BLaER1 (cell line): ENCODE measurements around the gene TMEFF1.
"Not testable (repeated sequence)": the region's sequence is repeated elsewhere in the genome, so short reads cannot be mapped to it uniquely, and the experiment has no call there.

ENCODE experiments used
- H3K27ac ChIP-seq: shearing (Covaris generic); formaldehyde crosslinking; 2 replicates; pipeline ENCODE4 v1.8.1; 2022
- H3K27me3 ChIP-seq: shearing (Covaris generic); formaldehyde crosslinking; 2 replicates; pipeline ENCODE4 v1.8.1; 2022
- H3K36me3 ChIP-seq: shearing (Covaris generic); formaldehyde crosslinking; 2 replicates; pipeline ENCODE4 v1.8.1; 2022
- H3K4me1 ChIP-seq: shearing (Covaris generic); formaldehyde crosslinking; 2 replicates; pipeline ENCODE4 v1.8.1; 2022
- H3K4me2 ChIP-seq: shearing (Covaris generic); formaldehyde crosslinking; 2 replicates; pipeline ENCODE4 v1.8.1; 2022
- H3K4me3 ChIP-seq: shearing (Covaris generic); formaldehyde crosslinking; 2 replicates; pipeline ENCODE4 v1.8.1; 2022
- H3K9ac ChIP-seq: shearing (Covaris generic); formaldehyde crosslinking; 2 replicates; pipeline ENCODE4 v1.8.1; 2022
- H3K9me3 ChIP-seq: shearing (Covaris generic); formaldehyde crosslinking; 2 replicates; pipeline ENCODE4 v1.8.1; 2022
- H4K20me1 ChIP-seq: shearing (Covaris generic); formaldehyde crosslinking; 2 replicates; pipeline ENCODE4 v1.8.1; 2022
- Cebpa-rat ChIP-seq: shearing (Covaris generic); IDR thresholded peaks from 2 replicates; pipeline ENCODE4 v1.8.1; 2022

The TMEFF1 gene

GRCh38 chr9:100432736-100433135 is 40.2 kb upstream of the TMEFF1 start:
- H3K4me1 ChIP-seq, result peaks cover 19% of the 10 kb centered on the region
- H4K20me1 ChIP-seq, result peaks cover 54% of the 10 kb centered on the region
- no peak overlapping the region for H3K4me2 ChIP-seq
- no peak overlapping the region for H3K9ac ChIP-seq
- H3K27ac ChIP-seq, result no peak overlapping the region
- no peaks in the 10 kb centered on the region for H3K9me3 ChIP-seq
- H3K36me3 ChIP-seq, result 0 out of 2 replicates have a peak, but pooled peaks cover 14% of the 10 kb centered on the region
- no peaks in the 10 kb centered on the region for H3K27me3 ChIP-seq
- H3K4me3 ChIP-seq, result no peak overlapping the region
- no peak for TF ChIP-seq Cebpa-rat

- Histone ChIP-seq H3K27ac (no peak overlapping the region), H3K4me3 (no peak overlapping the region), H3K9ac (no peak overlapping the region), H3K9me3 (no peaks in the 10 kb centered on the region), H4K20me1 (peaks cover 61% of the 10 kb centered on the region), H3K36me3 (0 out of 2 replicates have a peak, but pooled peaks cover 8% of the 10 kb centered on the region), H3K4me2 (no peak overlapping the region), H3K27me3 (no peaks in the 10 kb centered on the region), H3K4me1 (no peaks in the 10 kb centered on the region)
- TF ChIP-seq Cebpa-rat, result no peak
Measured at GRCh38 chr9:100436571-100436970, 36.4 kb upstream of the TMEFF1 start.

DNA sequence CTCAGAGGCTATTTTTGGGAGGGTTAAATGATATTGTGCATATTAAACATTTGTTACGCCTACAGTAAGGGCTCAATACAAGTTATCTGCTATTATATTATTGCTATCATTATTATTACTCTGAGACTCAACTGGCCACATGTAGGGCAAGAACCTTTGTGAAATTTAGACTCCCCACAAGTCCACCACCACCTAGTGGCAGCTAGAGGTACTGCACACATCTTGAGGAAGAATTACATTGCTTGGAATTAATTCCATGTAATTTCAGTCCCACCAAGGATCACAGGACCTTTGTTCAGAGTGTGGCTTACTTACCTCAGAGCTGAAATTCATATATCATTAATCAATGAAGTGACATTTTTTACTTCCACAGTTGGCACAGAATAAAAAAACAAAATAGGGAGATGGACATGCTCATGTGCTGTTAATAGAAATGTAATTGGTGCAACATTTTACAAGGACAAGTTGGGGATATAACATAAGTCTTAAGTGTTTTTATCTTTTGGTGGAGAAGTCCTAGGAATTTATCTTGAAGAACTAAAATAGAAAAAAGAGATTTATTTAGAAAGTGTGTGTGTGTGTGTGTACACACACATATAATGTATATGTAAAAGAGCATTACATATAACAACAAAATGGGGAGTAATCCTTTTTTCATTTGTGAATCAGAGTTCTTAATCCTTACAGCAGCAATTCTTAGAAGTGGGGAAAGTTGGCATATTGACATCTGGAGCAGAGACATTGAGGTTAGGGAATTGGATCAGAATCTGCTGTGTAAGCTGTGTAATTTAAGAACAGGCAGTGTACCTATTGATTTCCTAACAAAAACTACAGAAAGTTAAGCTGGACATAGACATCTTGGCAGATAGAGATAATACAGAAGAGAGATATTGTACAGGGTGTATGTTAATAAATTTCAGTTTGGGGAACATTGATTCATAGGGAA is 34.8 kb upstream of the TMEFF1 start:
- Histone ChIP-seq H3K27me3 (no peaks in the 10 kb centered on the region), H4K20me1 (peaks cover 55% of the 10 kb centered on the region), H3K4me3 (no peak overlapping the region), H3K4me1 (no peaks in the 10 kb centered on the region), H3K9me3 (no peaks in the 10 kb centered on the region), H3K9ac (no peak overlapping the region), H3K4me2 (no peak overlapping the region), H3K36me3 (peaks cover 17% of the 10 kb centered on the region), H3K27ac (no peak overlapping the region)
- TF ChIP-seq Cebpa-rat, result no peak

- H3K27me3 ChIP-seq, result no peaks in the 10 kb centered on the region
- no peak overlapping the region for H3K27ac ChIP-seq
- TF ChIP-seq Cebpa-rat, result no peak
- H3K9me3 ChIP-seq, result no peaks in the 10 kb centered on the region
- peaks cover 29% of the 10 kb centered on the region for H3K36me3 ChIP-seq
- H3K4me3 ChIP-seq, result no peak overlapping the region
- H3K4me1 ChIP-seq, result 0 out of 2 replicates have a peak, but pooled peaks cover 4% of the 10 kb centered on the region
- H3K4me2 ChIP-seq, result no peak overlapping the region
- peaks cover 45% of the 10 kb centered on the region for H4K20me1 ChIP-seq
- H3K9ac ChIP-seq, result no peak overlapping the region
Measured at GRCh38 chr9:100440071-100440470, 32.9 kb upstream of the TMEFF1 start.

GRCh38 chr9:100440487-100440886 is 32.5 kb upstream of the TMEFF1 start:
- not testable (repeated sequence) for H3K4me1 ChIP-seq, H3K27ac ChIP-seq, H3K4me2 ChIP-seq, H3K27me3 ChIP-seq, H3K9ac ChIP-seq, H3K9me3 ChIP-seq, H3K4me3 ChIP-seq
- Histone ChIP-seq H3K36me3 (peaks cover 29% of the 10 kb centered on the region), H4K20me1 (peaks cover 46% of the 10 kb centered on the region)

DNA sequence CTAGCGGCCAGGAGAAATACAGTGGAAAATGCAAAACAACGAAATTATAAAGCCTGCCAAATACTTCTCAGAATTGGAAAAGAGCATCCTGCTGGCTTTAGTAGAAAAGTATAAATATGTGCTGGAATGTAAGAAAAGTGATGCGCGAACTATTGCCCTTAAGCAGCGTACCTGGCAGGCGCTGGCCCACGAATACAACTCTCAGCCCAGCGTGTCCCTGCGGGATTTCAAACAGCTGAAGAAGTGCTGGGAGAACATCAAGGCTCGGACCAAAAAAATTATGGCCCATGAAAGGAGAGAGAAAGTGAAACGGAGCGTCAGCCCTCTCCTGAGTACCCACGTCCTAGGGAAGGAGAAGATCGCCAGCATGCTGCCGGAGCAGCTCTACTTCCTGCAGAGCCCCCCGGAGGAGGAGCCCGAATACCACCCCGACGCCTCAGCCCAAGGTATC is 31.0 kb upstream of the TMEFF1 start:
- Histone ChIP-seq H3K9me3 (no peaks in the 10 kb centered on the region), H3K4me2 (no peak overlapping the region), H3K4me1 (peaks cover 9% of the 10 kb centered on the region; the same call in 1 of the 2 replicates), H3K27ac (no peak overlapping the region), H3K9ac (no peak overlapping the region), H3K27me3 (no peaks in the 10 kb centered on the region), H3K4me3 (no peak overlapping the region), H3K36me3 (peaks cover 40% of the 10 kb centered on the region), H4K20me1 (peaks cover 38% of the 10 kb centered on the region)
- TF ChIP-seq Cebpa-rat, result no peak

DNA sequence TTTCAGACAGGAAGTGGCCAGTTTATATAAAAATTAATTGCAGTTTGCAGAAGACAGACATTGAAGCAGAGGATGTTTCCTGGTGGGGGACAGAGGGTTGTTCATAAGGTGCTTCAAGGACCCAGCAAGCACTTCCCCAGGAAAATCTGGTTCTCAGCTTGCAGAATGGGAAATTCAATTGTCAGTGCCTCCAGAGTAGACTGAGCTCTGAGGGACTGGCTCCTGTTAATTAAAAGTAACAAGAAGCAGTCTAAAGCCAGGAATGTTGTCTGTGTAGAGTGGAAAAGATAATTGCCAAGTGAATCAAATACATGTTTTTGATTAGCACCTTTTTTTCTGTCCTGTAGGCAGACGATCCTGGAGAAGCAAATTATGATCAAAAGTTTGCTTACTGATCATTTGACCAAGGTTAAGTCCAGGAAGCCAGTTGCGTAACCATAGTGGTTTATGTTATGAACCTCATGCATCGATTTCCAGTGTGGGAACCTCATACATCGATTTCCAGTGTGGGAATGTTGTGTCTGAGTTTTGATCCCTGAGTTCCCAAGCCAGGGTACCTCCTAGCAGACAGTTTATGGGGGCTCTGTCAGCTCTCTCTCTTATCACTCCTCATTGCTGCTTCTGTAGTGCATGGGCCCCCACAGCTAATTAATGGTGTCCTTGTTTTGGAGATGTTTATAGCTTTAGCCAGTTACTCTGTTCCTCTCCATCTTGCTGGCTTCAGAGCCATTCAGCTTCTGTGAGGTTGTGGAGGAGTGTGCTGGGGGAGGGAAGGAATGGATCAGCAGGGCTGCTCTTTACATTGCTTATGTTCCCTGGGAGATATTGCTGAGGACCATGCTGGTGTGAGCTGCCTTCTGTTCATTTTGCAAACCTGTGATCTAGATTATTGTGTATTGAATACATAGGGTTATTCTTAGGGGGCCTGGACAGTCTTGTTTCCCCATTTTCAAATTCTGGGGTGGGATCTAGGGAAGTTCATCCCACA is 28.9 kb upstream of the TMEFF1 start:
- Histone ChIP-seq H3K9me3 (no peaks in the 10 kb centered on the region), H4K20me1 (0 out of 2 replicates have a peak, but pooled peaks cover 20% of the 10 kb centered on the region), H3K9ac (no peak overlapping the region), H3K27ac (no peak overlapping the region), H3K36me3 (peaks cover 54% of the 10 kb centered on the region), H3K4me3 (no peak overlapping the region), H3K4me2 (no peak overlapping the region), H3K4me1 (peaks cover 9% of the 10 kb centered on the region; the same call in 1 of the 2 replicates), H3K27me3 (no peaks in the 10 kb centered on the region)
- TF ChIP-seq Cebpa-rat, result no peak; the same call in 1 of the 2 replicates

DNA sequence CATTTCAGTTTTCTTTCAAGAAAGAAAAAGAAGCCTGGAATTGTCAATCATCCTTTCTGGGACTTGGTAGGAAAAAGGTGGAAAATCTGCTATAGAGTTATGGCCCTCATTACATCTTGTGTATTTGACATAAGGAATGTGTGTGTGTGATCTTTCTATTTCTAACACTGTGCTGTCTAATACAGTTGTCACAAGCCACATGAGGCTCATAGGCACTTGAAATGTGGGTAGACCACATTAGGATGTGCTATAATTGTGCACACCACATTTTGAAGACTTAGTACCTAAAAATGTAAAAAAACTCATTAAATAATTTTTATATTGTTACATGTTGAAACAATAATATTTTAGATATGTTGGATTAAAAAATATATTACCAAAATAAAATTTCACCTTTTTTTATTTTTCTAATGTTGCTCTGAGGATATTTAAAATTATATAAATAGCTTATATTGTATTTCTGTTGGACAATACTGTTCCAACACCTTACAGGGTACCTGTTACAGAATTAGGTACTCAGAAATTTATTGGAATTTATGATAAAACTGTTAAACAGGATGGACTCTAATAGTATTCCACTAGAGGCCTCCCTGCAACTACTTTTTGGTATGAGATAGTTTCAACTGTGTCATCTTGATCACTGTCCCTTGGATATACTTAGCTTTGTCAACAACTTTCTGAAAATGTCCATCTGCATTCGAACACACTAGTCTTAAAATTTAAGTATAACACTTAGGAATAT is 27.6 kb upstream of the TMEFF1 start:
- no peak overlapping the region for H3K4me3 ChIP-seq
- no peak for TF ChIP-seq Cebpa-rat
- no peak overlapping the region for H3K27ac ChIP-seq
- H3K9me3 ChIP-seq, result no peaks in the 10 kb centered on the region
- peaks cover 9% of the 10 kb centered on the region; the same call in 1 of the 2 replicates for H3K4me1 ChIP-seq
- peaks cover 61% of the 10 kb centered on the region for H3K36me3 ChIP-seq
- H3K27me3 ChIP-seq, result no peaks in the 10 kb centered on the region
- H3K4me2 ChIP-seq, result no peak overlapping the region
- H4K20me1 ChIP-seq, result 0 out of 2 replicates have a peak, but pooled peaks cover 20% of the 10 kb centered on the region
- H3K9ac ChIP-seq, result no peak overlapping the region

GRCh38 chr9:100445903-100446549 is 26.9 kb upstream of the TMEFF1 start:
- Histone ChIP-seq H3K27ac (no peak overlapping the region), H4K20me1 (0 out of 2 replicates have a peak, but pooled peaks cover 20% of the 10 kb centered on the region), H3K4me1 (peaks cover 9% of the 10 kb centered on the region; the same call in 1 of the 2 replicates), H3K9ac (no peak overlapping the region), H3K27me3 (no peaks in the 10 kb centered on the region), H3K4me3 (no peak overlapping the region), H3K9me3 (no peaks in the 10 kb centered on the region), H3K4me2 (no peak overlapping the region), H3K36me3 (peaks cover 67% of the 10 kb centered on the region)
- no peak for TF ChIP-seq Cebpa-rat
